Aorta (tissue), 5 donors: ENCODE results near the gene PLCB1. TPM values are rescaled to one million over a fixed set of nuclear protein-coding genes. Genes with fewer than 3 reads are reported as not detected.

Source experiments
- ATAC-seq: fragments of 200-7000 bp; cut with Tn5 transposase; one replicate; pipeline ENCODE4 v1.9.1; 2022; ENCODE audit warnings: moderate library complexity; ENCODE audit not compliant: low FRiP score
- DNase-seq, 2 donors: peaks; one replicate each; pipeline ENCODE4 v3.0.0-alpha.2; 2020
- H3K27ac ChIP-seq, 2 donors: one replicate each; pipeline ENCODE4 v1.5.1; 2013; ENCODE audit warnings: low read length in 2 of 2, mild to moderate bottlenecking in 2 of 2, moderate library complexity in 2 of 2, control low read depth in 1 of 2, inconsistent platforms in 1 of 2, low read depth in 1 of 2
- H3K27me3 ChIP-seq, 2 donors: one replicate each; pipeline ENCODE4 v1.6.1; 2013; ENCODE audit warnings: control low read depth in 1 of 2, low read length in 1 of 2, mild to moderate bottlenecking in 1 of 2, moderate library complexity in 1 of 2; ENCODE audit not compliant: insufficient read depth in 2 of 2, control insufficient read depth in 1 of 2
- H3K36me3 ChIP-seq, 2 donors: one replicate each; pipeline ENCODE4 v1.6.1; 2013; ENCODE audit warnings: control low read depth in 1 of 2, low read length in 1 of 2, mild to moderate bottlenecking in 1 of 2; ENCODE audit not compliant: insufficient read depth in 2 of 2, control insufficient read depth in 1 of 2
- H3K4me1 ChIP-seq, 2 donors: one replicate each; pipeline ENCODE4 v1.6.1; 2013; ENCODE audit warnings: low read length in 2 of 2, control low read depth in 1 of 2, mild to moderate bottlenecking in 1 of 2, moderate library complexity in 1 of 2; ENCODE audit not compliant: insufficient read depth in 2 of 2, control insufficient read depth in 1 of 2
- H3K4me3 ChIP-seq, 2 donors: one replicate each; pipeline ENCODE4 v1.5.1; 2013; ENCODE audit warnings: low read length in 2 of 2, control low read depth in 1 of 2, mild to moderate bottlenecking in 1 of 2
- H3K9me3 ChIP-seq: one replicate; pipeline ENCODE4 v1.6.1; 2013; ENCODE audit warnings: mild to moderate bottlenecking, low read length; ENCODE audit not compliant: control insufficient read depth
- WGBS, 2 donors: extraction: QIAGEN DNeasy Blood & Tissue Kit; methylation state at CpG; one replicate each; pipeline ENCODE4 v1.1.7; 2013; 5-methylcytosine and 5-hydroxymethylcytosine counted together
- intact Hi-C, 2 donors: fragments of 100-400 bp; cut with DNase I; formaldehyde crosslinking; loops; one replicate each; pipeline versions ENCODE4 v1.14.2 to v1.15.0; 2022
- polyA plus RNA-seq, 2 donors: library from polyadenylated mRNA; stranded (reverse); fragments of 200-250 nt; gene quantifications; one replicate each; pipeline ENCODE4 v1.2.3, GENCODE V29; 2013
- total RNA-seq, 2 donors: library from RNA; stranded (reverse); fragmentation: NEBNext Ultra II Directional; extraction: Animal tissue kit (Norgen Biotek cat#: 25700); gene quantifications; one replicate each; pipeline ENCODE4 v1.2.1, GENCODE V29; 2021
- donor health status: healthy with polysubstance abuse.
- donor health status: Bipolar disorder and iron deficiency.
- donor health status: DM: no; HTN: no; CAD: no.
- donor health status: DM: no; HTN: no; CAD: no.
- donor health status: DM: yes; HTN: yes; CAD: no.

The PLCB1 gene
- total and polyA plus RNA-seq, 4 donors = 1.4 to 35.0 (median 6.6) TPM

DNA sequence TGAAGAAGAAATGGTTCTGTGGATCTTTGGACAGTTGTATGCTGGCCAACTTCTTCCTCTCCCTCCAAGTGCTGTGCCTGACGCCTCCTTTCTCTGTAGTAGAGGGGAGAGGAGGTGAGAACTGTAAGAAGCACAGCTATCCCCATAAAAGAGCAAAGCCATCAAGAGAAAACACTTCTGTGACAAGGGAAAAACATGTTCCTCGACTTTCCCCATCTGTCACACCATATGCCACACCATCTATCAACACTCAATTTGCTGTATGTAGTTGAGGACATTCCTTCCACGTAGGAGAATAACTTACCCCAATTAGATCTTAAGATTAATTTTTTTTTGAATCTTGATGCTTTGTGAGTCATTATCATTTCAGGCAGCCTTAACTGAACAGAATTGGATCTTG, 780.7 kb downstream of the PLCB1 start:
- no peak for DNase-seq
- H3K27me3 ChIP-seq = no peaks in the 10 kb centered on the region
- no peaks in the 10 kb centered on the region for H3K36me3 ChIP-seq
- H3K4me3 ChIP-seq = no peak overlapping the region
- intact Hi-C loops = no loop called here
- peaks cover 0 to 2% of the 10 kb centered on the region in 2 donors for H3K4me1 ChIP-seq
- no peak overlapping the region for H3K27ac ChIP-seq
- WGBS, 2 donors = 68 to 77% methylated on average over 3 of the region's 3 CpGs
- no peak for ATAC-seq
- H3K9me3 ChIP-seq = no peaks in the 10 kb centered on the region

DNA sequence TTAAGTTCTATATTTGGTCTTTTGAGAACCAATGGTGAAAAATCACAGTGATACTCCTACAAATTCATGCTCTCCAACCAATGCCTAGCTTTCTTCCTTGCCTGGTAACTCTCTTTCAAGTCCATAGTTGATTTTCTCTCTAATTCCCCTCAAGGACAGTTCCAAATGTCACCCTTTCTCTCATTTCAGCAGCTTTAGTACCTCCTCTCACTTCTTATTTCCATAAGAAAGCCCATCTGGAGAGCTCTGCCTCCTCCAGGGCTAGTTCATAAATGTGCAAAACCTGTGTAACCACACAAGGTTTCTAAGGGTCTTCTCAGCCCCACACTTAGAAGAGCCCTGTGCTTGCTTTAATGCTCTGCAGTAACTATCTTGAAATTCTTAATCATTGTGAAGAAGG, 781.4 kb downstream of the PLCB1 start:
- intact Hi-C loops = no loop called here
- Histone ChIP-seq H3K4me3 (no peak overlapping the region), H3K36me3 (no peaks in the 10 kb centered on the region), H3K27ac (no peak overlapping the region), H3K4me1 (peaks cover 0 to 2% of the 10 kb centered on the region in 2 donors), H3K9me3 (no peaks in the 10 kb centered on the region), H3K27me3 (no peaks in the 10 kb centered on the region)
- DNase-seq (no peak), ATAC-seq (no peak)

DNA sequence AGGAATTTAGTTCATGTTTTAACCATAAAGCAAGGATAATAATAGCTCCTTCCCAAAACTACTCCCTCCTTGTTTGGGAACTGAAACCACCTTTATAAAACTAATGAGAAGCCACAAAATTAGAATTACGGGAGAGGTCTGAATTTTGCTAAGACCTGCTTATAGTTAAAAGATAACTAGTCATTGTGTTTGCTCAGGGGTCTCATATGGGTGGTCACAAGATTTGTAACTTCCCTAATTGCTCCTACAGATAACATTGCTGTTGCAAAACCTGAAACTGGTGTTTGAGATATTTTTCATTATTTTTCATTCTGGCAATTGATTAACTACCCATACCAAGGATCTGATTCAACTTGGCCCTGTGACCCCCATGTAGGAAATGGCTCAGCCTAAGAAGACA, 782.4 kb downstream of the PLCB1 start:
- Histone ChIP-seq H3K36me3 (no peaks in the 10 kb centered on the region), H3K27ac (no peak overlapping the region), H3K27me3 (no peaks in the 10 kb centered on the region), H3K4me3 (no peak overlapping the region), H3K4me1 (peaks cover 0 to 2% of the 10 kb centered on the region in 2 donors), H3K9me3 (no peaks in the 10 kb centered on the region)
- no peak for DNase-seq
- ATAC-seq = no peak
- intact Hi-C loops = no loop called here
- 86% methylated on average over 1 of the region's 1 CpG for WGBS, 2 donors

DNA sequence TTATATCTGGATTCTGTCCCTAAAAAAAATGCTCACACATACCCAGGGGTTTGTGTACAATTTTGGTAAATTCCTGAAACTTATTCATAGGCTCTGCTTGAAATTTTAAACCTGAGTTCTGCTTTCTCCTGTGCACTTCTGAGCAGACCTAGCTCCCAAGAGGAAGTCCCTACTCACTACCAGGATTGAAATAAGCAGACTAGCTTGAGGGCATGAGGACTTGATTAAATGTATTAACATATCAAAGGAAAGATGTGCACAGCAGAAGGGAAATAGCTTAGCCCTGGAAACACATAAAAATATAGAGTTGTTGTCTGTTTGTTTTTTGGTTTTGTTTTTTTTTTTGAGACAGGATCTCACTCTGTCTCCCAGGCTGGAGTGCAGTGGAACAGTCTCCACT, 785.0 kb downstream of the PLCB1 start:
- no peaks in the 10 kb centered on the region for H3K36me3 ChIP-seq
- ATAC-seq (no peak), DNase-seq (no peak)
- H3K9me3 ChIP-seq = no peaks in the 10 kb centered on the region
- intact Hi-C loops = no loop called here
- H3K4me3 ChIP-seq = no peak overlapping the region
- no peak overlapping the region for H3K27ac ChIP-seq
- H3K27me3 ChIP-seq = no peaks in the 10 kb centered on the region
- H3K4me1 ChIP-seq = peaks cover 0 to 2% of the 10 kb centered on the region in 2 donors

DNA sequence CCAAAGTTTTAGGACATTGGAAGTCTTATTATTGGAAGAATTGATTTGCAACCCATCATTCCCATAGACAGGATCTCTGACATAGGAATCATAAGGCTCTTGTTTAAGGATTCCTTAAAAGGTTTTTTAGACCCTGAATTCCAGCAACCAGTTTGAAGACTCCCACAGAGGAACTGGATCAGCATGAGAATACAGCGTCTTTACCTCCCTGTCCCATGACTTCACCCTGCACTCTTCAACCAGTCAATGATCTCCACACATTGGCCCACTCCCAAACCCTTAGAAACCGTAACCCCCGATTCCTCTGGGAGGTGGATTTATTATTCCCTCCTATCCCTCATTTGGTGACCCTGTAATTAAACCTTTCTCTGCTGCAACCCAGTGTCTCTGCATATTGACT, 786.1 kb downstream of the PLCB1 start:
- Histone ChIP-seq H3K4me1 (no peaks in the 10 kb centered on the region), H3K27me3 (no peaks in the 10 kb centered on the region), H3K4me3 (no peak overlapping the region), H3K9me3 (no peaks in the 10 kb centered on the region), H3K36me3 (no peaks in the 10 kb centered on the region), H3K27ac (no peak overlapping the region)
- no peak for DNase-seq
- 89 to 90% methylated on average over 3 of the region's 3 CpGs for whole genome bisulfite sequencing, 2 donors
- intact Hi-C loops = no loop called here
- no peak for ATAC-seq

DNA sequence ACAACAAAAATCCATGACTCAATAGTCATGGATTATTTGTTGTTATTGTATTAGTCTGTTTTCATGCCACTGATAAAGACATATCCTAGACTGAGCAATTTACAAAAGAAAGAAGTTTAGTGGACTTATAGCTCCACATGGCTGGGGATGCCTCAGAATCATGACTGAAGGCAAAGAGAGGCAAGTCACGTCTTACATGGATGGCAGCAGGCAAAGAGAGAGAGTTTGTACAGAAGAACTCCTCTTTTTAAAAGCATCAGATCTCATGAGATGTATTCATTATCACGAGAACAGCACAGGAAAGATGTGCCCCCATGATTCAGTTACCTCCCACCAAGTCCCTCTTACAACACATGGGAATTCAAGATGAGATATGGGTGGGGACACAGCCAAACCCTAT, 792.5 kb downstream of the PLCB1 start:
- DNase-seq = no peak
- Histone ChIP-seq H3K4me1 (no peaks in the 10 kb centered on the region), H3K36me3 (no peaks in the 10 kb centered on the region), H3K9me3 (peaks cover 2% of the 10 kb centered on the region), H3K27ac (no peak overlapping the region), H3K27me3 (no peaks in the 10 kb centered on the region), H3K4me3 (no peak overlapping the region)
- intact Hi-C loops = no loop called here
- 74 to 84% methylated on average over 2 of the region's 2 CpGs for WGBS, 2 donors
- no peak for ATAC-seq

DNA sequence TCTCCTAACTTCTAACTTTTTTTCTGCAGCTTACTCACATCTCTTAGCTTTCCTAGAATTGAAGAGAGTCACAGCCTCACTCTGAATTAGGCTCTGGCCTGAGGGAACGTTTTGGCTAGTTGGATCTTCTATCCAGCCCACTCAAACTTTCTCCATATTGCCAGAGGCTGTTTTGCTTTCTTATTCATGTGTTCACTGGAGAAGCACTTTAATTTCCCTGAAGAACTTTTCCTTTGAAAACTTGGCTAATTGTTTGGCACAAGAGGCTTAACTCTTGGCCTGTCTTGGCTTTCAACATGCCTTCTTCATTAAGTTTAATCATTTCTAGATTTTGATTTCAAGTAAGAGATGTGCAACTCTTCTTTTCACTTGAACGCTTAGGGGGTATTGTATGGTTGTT, 798.7 kb downstream of the PLCB1 start:
- Histone ChIP-seq H3K27me3 (no peaks in the 10 kb centered on the region), H3K4me1 (peaks cover 0 to 2% of the 10 kb centered on the region in 2 donors), H3K27ac (no peak overlapping the region), H3K36me3 (no peaks in the 10 kb centered on the region), H3K9me3 (no peaks in the 10 kb centered on the region), H3K4me3 (no peak overlapping the region)
- intact Hi-C loops = no loop called here
- WGBS, 2 donors = 45 to 56% methylated on average over 2 of the region's 2 CpGs
- DNase-seq (no peak), ATAC-seq (no peak)

DNA sequence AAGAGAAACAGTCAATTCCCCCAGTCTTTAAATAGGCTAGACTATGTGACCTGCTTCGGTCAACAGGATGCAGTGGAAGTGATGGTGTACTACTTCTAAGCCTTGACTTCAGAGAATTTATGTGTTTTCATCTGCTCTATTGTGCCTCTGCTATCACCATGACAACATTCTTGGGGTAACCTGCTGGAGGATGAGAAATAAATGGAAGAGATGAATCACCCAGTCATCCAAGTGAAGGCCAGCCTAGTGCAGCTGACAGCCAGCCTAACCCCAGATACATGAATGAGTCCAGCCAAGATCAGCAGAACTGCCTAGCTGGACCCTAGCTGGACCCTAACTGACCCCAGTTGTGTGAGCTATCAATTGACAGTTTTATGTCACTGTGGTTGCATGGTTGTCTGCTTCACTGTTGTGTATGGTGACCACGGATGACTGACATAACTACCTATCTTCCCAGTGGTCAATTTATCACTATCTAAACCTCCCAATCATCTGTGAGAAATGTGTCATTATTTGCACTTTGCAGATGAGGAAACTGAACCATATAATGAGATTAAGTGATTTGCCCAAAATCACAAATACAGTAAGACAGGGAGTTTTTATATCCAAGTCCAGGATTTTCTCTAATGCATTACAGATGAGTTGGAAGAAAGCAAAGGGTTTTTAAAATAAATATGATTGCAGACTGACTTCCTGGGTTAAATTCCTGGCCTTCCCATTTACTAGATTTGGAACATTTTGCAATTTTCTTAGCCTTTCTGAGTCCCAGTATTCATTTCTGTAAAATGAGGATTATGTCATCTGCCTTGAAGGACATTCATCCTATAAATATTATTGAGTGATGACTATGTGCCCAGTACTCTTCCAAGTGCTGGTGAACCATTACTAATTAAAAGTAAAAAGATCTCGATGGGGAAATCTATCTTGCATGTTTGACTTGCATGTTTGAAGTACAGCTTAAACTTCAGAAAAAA, 800.4 kb downstream of the PLCB1 start:
- H3K4me3 ChIP-seq = no peak overlapping the region
- WGBS, 2 donors = 42 to 53% methylated on average over 3 of the region's 3 CpGs
- peak; percentile 59 for ATAC-seq
- no peak for DNase-seq
- H3K36me3 ChIP-seq = no peaks in the 10 kb centered on the region
- no peak overlapping the region for H3K27ac ChIP-seq
- no peaks in the 10 kb centered on the region for H3K27me3 ChIP-seq
- H3K9me3 ChIP-seq = no peaks in the 10 kb centered on the region
- H3K4me1 ChIP-seq = peaks cover 0 to 2% of the 10 kb centered on the region in 2 donors
- intact Hi-C loops = no loop called here

DNA sequence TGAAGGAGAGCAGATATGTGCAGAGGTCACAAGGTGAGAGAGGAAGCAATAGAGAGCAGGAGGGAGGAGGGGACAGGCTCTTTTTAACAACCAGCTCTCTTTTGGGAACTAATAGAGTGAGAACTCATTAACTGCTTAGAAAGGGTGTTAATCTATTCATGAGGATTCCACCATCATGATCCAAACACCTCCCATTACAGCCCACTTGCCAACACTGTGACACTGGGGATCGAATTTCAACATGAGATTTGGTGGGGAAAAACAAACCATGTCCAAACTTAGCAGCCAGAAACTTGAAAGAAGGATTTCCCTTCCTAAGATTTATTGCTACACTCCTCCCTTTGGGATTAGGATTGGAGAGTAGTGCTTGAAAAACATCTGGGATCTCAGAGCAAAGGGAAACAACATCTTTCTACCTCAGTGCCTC, 801.3 kb downstream of the PLCB1 start:
- no peak overlapping the region for H3K4me3 ChIP-seq
- WGBS, 2 donors = 0 to 4% methylated on average over 1 of the region's 1 CpG
- intact Hi-C loops = no loop called here
- no peaks in the 10 kb centered on the region for H3K9me3 ChIP-seq
- H3K4me1 ChIP-seq = peaks cover 0 to 2% of the 10 kb centered on the region in 2 donors
- no peaks in the 10 kb centered on the region for H3K36me3 ChIP-seq
- ATAC-seq = peak; percentile 60
- H3K27ac ChIP-seq = peak overlapping the region in 1 of 2 donors; percentile 29
- H3K27me3 ChIP-seq = no peaks in the 10 kb centered on the region
- DNase-seq = no peak
